HG03520 (cell line): ENCODE data around the gene SFMBT2.

Experiments
- ATAC-seq: cut with Tn5 transposase; IDR thresholded peaks from one replicate; pipeline ENCODE4 v1.9.1; 2021; ENCODE audit warnings: mild to moderate bottlenecking, moderate library complexity; ENCODE audit not compliant: unreplicated experiment

SFMBT2 gene

DNA sequence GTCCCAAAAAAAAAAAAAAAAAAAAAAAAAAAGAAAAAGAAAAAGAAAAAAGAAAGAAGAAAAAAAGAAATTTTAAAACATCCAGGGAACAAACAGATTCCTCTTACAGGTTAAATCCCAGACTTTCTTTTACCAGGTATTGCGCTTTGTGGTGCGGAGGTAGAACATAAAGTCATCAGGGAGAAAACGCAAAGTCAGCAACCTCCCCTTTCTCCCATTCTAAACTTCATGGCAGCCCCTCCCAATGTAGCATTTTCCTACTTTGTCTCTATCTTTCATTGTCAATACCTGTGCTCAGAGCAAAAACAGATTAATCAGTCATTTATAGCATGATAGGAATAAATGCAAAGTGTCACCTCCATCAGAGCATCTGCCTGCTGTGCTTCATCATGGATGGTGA, 299.7 kb downstream of the SFMBT2 start:
- ATAC-seq: no peak
